ENCODE results near the gene ARL6IP5.

ARL6IP5 gene

GRCh38 chr3:69095636-69096035 is 10.9 kb downstream of the ARL6IP5 start:
- ATAC-seq = no peak
- TF ChIP-seq SNAI2 (CRISPR knock-in tag; IDR thresholded peaks at IDR 0.05) (no peak), CREB5 (CRISPR knock-in tag; IDR thresholded peaks at IDR 0.05; ENCODE audit: low read depth) (no peak), ZFP30 (CRISPR knock-in tag; IDR thresholded peaks at IDR 0.05) (no peak), ZC3H10 (CRISPR knock-in tag; IDR thresholded peaks at IDR 0.05) (no peak), ZNF70 (CRISPR knock-in tag; IDR thresholded peaks at IDR 0.05) (no peak), ZNF565 (CRISPR knock-in tag; conservative IDR thresholded peaks at IDR 0.05; ENCODE audit: low read depth) (no peak)

DNA sequence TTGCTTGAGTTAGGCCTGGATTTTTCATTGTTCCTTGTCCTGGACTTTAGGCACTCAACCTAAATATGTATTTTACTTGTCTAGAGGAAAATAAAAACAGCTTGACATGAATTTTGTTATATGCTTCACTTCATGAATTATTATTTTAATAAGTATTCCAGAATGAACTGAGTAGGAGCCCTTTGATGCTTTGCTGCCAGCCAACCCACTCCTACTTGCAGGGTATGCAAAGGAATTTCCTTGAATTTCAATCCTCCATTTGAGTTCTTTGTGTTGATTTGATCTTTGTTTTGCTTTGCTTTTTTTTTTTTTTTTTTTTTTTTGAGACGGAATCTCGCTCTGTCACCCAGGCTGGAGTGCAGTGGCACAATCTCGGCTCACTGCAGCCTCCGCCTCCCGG is 11.6 kb downstream of the ARL6IP5 start:
- no peak for ATAC-seq
- TF ChIP-seq RARB (CRISPR knock-in tag; IDR thresholded peaks at IDR 0.05) (no peak), TOX (CRISPR knock-in tag; IDR thresholded peaks at IDR 0.05; ENCODE audit: borderline replicate concordance) (no peak), CREB5 (CRISPR knock-in tag; IDR thresholded peaks at IDR 0.05; ENCODE audit: low read depth) (no peak), ZC3H10 (CRISPR knock-in tag; IDR thresholded peaks at IDR 0.05) (no peak), ISL1 (CRISPR knock-in tag; IDR thresholded peaks at IDR 0.05) (no peak), POU6F1 (CRISPR knock-in tag; IDR thresholded peaks at IDR 0.05; ENCODE audit: borderline replicate concordance, low read depth) (no peak), SNAI2 (CRISPR knock-in tag; IDR thresholded peaks at IDR 0.05) (no peak), PPARA (CRISPR knock-in tag; IDR thresholded peaks at IDR 0.05; ENCODE audit: borderline replicate concordance) (no peak), CSDC2 (CRISPR knock-in tag; IDR thresholded peaks at IDR 0.05) (no peak), ZFP30 (CRISPR knock-in tag; IDR thresholded peaks at IDR 0.05) (no peak), ESRRG (CRISPR knock-in tag; IDR thresholded peaks at IDR 0.05) (no peak), OSR1 (CRISPR knock-in tag; IDR thresholded peaks at IDR 0.05) (no peak), ARNTL (CRISPR knock-in tag; IDR thresholded peaks at IDR 0.05; ENCODE audit: borderline replicate concordance, low read depth) (no peak), ZNF70 (CRISPR knock-in tag; IDR thresholded peaks at IDR 0.05) (no peak), ZNF8 (CRISPR knock-in tag; IDR thresholded peaks at IDR 0.05) (no peak), BACH2 (CRISPR knock-in tag; IDR thresholded peaks at IDR 0.05; ENCODE audit: borderline replicate concordance) (no peak)
- TF ChIP-seq, protein P1, sequence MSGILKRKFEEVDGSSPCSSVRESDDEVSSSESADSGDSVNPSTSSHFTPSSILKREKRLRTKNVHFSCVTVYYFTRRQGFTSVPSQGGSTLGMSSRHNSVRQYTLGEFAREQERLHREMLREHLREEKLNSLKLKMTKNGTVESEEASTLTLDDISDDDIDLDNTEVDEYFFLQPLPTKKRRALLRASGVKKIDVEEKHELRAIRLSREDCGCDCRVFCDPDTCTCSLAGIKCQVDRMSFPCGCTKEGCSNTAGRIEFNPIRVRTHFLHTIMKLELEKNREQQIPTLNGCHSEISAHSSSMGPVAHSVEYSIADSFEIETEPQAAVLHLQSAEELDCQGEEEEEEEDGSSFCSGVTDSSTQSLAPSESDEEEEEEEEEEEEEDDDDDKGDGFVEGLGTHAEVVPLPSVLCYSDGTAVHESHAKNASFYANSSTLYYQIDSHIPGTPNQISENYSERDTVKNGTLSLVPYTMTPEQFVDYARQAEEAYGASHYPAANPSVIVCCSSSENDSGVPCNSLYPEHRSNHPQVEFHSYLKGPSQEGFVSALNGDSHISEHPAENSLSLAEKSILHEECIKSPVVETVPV (CRISPR knock-in tag; IDR thresholded peaks at IDR 0.05) = no peak
- TF ChIP-seq, protein P2, sequence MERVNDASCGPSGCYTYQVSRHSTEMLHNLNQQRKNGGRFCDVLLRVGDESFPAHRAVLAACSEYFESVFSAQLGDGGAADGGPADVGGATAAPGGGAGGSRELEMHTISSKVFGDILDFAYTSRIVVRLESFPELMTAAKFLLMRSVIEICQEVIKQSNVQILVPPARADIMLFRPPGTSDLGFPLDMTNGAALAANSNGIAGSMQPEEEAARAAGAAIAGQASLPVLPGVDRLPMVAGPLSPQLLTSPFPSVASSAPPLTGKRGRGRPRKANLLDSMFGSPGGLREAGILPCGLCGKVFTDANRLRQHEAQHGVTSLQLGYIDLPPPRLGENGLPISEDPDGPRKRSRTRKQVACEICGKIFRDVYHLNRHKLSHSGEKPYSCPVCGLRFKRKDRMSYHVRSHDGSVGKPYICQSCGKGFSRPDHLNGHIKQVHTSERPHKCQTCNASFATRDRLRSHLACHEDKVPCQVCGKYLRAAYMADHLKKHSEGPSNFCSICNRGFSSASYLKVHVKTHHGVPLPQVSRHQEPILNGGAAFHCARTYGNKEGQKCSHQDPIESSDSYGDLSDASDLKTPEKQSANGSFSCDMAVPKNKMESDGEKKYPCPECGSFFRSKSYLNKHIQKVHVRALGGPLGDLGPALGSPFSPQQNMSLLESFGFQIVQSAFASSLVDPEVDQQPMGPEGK (CRISPR knock-in tag; IDR thresholded peaks at IDR 0.05; ENCODE audit: borderline replicate concordance) = no peak

- no peak for ATAC-seq
- no peak for TF ChIP-seq ZNF70 (CRISPR knock-in tag; IDR thresholded peaks at IDR 0.05)
- no peak for TF ChIP-seq ESRRG (CRISPR knock-in tag; IDR thresholded peaks at IDR 0.05)
- no peak for TF ChIP-seq ZFP3 (CRISPR knock-in tag; IDR thresholded peaks at IDR 0.05)
- TF ChIP-seq, protein P1 (CRISPR knock-in tag; IDR thresholded peaks at IDR 0.05) = no peak
- TF ChIP-seq CSDC2 (CRISPR knock-in tag; IDR thresholded peaks at IDR 0.05) = no peak
- no peak for TF ChIP-seq ZFP30 (CRISPR knock-in tag; IDR thresholded peaks at IDR 0.05)
- TF ChIP-seq, protein P2 (CRISPR knock-in tag; IDR thresholded peaks at IDR 0.05; ENCODE audit: borderline replicate concordance) = no peak
- TF ChIP-seq ISL1 (CRISPR knock-in tag; IDR thresholded peaks at IDR 0.05) = no peak
- no peak for TF ChIP-seq GLIS3 (CRISPR knock-in tag; IDR thresholded peaks at IDR 0.05)
- no peak for TF ChIP-seq TCF4 (CRISPR knock-in tag; IDR thresholded peaks at IDR 0.05; ENCODE audit: borderline replicate concordance)
- no peak for TF ChIP-seq ZNF8 (CRISPR knock-in tag; IDR thresholded peaks at IDR 0.05)
- TF ChIP-seq POU6F1 (CRISPR knock-in tag; IDR thresholded peaks at IDR 0.05; ENCODE audit: borderline replicate concordance, low read depth) = no peak
- TF ChIP-seq ARNTL (CRISPR knock-in tag; IDR thresholded peaks at IDR 0.05; ENCODE audit: borderline replicate concordance, low read depth) = no peak
Observed at GRCh38 chr3:69097407-69098086, 12.8 kb downstream of the ARL6IP5 start.

Measured in SK-N-SH treated with all-trans-retinoic acid at 6 μM for 48 hours (cell line).